ENCODE measurements around the gene LEUTX.

DNA sequence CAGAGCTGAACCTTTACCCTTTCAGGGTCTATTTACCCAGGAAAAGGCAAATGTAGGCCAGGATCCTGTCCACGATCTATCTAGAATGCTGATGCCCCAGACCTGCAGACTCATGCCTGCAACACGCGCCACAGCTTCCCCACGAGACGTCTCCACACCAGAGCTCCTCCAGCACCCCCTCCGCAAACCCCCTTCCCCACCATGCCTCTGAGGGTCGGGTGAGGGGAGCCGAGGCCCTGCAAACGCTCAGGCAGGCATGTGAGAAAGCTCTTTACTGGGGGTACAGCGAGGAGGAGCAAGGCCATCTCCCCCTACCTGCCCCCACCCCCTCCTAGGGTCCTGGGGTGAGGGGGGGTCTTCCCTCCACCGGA is 46.4 kb downstream of the LEUTX start:
- TF ChIP-seq, protein P1, sequence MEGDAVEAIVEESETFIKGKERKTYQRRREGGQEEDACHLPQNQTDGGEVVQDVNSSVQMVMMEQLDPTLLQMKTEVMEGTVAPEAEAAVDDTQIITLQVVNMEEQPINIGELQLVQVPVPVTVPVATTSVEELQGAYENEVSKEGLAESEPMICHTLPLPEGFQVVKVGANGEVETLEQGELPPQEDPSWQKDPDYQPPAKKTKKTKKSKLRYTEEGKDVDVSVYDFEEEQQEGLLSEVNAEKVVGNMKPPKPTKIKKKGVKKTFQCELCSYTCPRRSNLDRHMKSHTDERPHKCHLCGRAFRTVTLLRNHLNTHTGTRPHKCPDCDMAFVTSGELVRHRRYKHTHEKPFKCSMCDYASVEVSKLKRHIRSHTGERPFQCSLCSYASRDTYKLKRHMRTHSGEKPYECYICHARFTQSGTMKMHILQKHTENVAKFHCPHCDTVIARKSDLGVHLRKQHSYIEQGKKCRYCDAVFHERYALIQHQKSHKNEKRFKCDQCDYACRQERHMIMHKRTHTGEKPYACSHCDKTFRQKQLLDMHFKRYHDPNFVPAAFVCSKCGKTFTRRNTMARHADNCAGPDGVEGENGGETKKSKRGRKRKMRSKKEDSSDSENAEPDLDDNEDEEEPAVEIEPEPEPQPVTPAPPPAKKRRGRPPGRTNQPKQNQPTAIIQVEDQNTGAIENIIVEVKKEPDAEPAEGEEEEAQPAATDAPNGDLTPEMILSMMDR (IDR thresholded peaks at IDR 0.05), result no peak
- TF ChIP-seq EZH2 (IDR thresholded peaks at IDR 0.05), result no peak
- no peak for TF ChIP-seq EZH2phosphoT487 (IDR thresholded peaks at IDR 0.05)

Data from neural progenitor cell (in vitro differentiated cells).